GM12875 (cell line): ENCODE measurements around the gene COL6A2.
"Not testable (repeated sequence)": the region's sequence is repeated elsewhere in the genome, so short reads cannot be mapped to it uniquely, and the experiment has no call there.

Experiments
- H3K4me3 ChIP-seq: one replicate; pipeline ENCODE4 v1.5.1; 2011; ENCODE audit warnings: low read depth, low read length, control low read depth
- CTCF ChIP-seq: IDR thresholded peaks from 2 replicates; pipeline ENCODE4 v1.5.1; 2011; ENCODE audit warnings: low read depth, mild to moderate bottlenecking, control low read depth, inconsistent platforms, low read length, moderate library complexity, borderline replicate concordance; ENCODE audit not compliant: insufficient read depth

Gene COL6A2

GRCh38 chr21:46145159-46145839, 47.4 kb downstream of the COL6A2 start:
- H3K4me3 ChIP-seq, result no peak overlapping the region
- TF ChIP-seq CTCF, result no peak

- no peak for TF ChIP-seq CTCF
- H3K4me3 ChIP-seq, result no peak overlapping the region
Observed at GRCh38 chr21:46145840-46146691, 48.2 kb downstream of the COL6A2 start.

- no peak for TF ChIP-seq CTCF
Observed at GRCh38 chr21:46146856-46147255, 48.9 kb downstream of the COL6A2 start.

GRCh38 chr21:46147429-46147828, 49.5 kb downstream of the COL6A2 start:
- H3K4me3 ChIP-seq, result not testable (repeated sequence)
- TF ChIP-seq CTCF, result peak; percentile 68

More at GRCh38 chr21:46146856-46147255, 48.9 kb downstream of the COL6A2 start:
- no peak overlapping the region for H3K4me3 ChIP-seq

GRCh38 chr21:46148106-46148505, 50.2 kb downstream of the COL6A2 start:
- TF ChIP-seq CTCF, result no peak
- H3K4me3 ChIP-seq, result no peak overlapping the region

- H3K4me3 ChIP-seq, result no peak overlapping the region
- TF ChIP-seq CTCF, result no peak
Observed at GRCh38 chr21:46149205-46149901, 51.4 kb downstream of the COL6A2 start.

- no peak for TF ChIP-seq CTCF
- H3K4me3 ChIP-seq, result no peak overlapping the region
Observed at GRCh38 chr21:46150073-46150472, 52.2 kb downstream of the COL6A2 start.
